Sigmoid colon (tissue), 4 donors: ENCODE measurements around the gene CYB5A.

ENCODE experiments used
- CTCF ChIP-seq, 4 experiments: fragments of 450-650 bp in 3 of 4; fragments of 200-600 bp in 1 of 4; IDR thresholded peaks; one replicate each; pipeline ENCODE4 v1.5.1; 2016 to 2019; ENCODE audit warnings: antibody characterized with exemption in 4 of 4, mild to moderate bottlenecking in 3 of 4, moderate library complexity in 2 of 4
- EP300 ChIP-seq, 4 donors: sonication (generic); formaldehyde crosslinking; IDR thresholded peaks; one replicate each; pipeline ENCODE4 v1.6.1; 2017; ENCODE audit warnings: antibody characterized with exemption in 4 of 4

DNA sequence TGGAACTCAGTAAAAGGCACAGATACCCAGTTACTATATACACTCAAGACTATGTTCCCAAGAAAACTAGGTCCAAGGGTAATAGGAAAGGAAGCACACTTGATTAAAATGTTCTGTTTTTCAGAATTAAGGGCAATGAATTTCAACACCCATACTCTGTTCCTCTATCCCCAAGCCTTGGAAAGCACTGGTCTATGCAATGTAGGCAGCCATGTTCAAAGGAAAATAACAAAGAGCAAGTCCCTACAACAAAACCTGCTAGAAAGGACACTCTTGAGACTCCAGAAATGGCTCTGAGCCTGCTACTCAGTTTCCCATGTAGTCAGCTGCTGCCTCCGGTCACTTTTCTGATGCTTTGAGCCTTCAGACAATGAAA lies 6.8 kb downstream of the CYB5A start:
- TF ChIP-seq CTCF (IDR thresholded peaks at IDR 0.05) = no peak
- no peak for TF ChIP-seq EP300 (IDR thresholded peaks at IDR 0.05)
